ENCODE results near the gene CDH8.
"Not testable (repeated sequence)": the region's sequence is repeated elsewhere in the genome, so short reads cannot be mapped to it uniquely, and the experiment has no call there.

The CDH8 gene

DNA sequence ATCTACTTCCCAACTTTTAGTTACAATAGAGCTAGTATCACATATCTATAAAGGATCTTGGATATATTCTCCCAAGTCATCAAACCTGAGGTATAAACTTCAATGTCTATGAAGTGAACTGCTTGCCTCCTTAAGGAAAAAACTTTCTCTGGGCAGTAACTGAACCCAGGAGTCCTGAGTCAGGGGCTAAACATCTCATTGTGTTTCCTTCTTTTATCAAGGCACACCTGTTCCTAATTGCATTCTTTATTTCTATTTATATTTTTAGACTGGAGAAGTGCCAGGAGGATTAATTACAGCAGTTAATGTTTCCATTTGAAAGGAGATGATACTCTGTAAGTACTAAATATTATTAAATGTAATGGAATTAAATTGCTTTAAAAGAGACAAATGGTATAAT, 98.6 kb downstream of the CDH8 start:
- in situ Hi-C loops (cut with MboI; ENCODE audit: low sequenced_read_pairs) = no loop called here

DNA sequence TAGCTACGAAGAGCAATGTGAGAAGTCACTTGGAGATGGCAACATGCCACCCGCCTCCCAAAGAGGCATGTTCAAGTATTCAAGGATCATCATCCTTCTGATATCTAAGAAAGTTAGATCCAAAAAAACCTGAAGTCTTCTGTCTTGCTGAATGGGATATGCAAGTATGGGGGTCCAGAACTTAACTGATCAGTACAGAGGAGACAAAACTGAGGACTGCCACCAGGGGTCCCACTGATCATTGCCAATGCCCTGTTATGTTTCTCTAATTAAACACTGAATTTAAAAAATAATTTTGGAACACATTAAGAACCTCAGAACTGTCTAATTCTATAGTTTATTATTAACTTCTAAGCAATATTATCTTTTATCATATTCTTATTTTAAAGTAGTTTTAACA, 99.7 kb downstream of the CDH8 start:
- in situ Hi-C loops (cut with MboI; ENCODE audit: low sequenced_read_pairs) = no loop called here

DNA sequence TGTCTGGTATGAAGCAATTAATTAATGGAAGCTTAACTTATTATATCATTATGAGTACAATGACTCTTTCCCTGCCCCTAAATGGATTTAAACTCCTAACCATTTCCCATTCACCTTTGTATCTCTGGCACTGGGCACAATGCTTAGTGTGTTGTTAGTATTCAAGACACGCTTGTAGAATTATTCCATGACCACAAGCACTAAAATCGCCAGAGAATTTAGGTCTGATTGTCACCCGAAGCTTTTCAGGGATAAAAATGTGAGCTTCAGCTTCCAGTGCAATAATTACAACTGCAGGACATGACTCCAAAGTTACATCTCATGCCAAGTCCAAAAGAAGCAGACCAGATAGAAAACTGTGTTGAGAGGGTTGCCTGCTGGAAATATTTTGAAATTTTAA, 101.6 kb downstream of the CDH8 start:
- in situ Hi-C loops (cut with MboI; ENCODE audit: low sequenced_read_pairs) = no loop called here

DNA sequence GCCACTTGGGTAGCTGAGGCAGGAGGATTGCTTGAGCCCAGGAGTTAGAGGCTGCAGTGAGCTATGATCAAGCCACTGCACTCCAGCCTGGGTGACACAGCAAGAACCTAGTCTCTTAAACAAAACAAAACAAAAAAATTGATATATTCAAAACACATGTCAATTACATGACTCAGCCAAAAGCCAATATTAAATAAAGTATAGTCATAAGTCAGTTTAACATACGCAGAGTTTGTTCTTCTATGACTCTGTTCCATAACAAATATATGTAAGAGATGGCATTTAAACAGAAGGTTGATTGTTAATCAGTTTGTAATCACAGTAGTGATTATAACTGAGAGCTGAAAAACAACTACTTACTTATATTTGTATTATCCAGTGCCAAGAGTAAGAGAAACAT, 106.5 kb downstream of the CDH8 start:
- in situ Hi-C loops (cut with MboI; ENCODE audit: low sequenced_read_pairs) = no loop called here

DNA sequence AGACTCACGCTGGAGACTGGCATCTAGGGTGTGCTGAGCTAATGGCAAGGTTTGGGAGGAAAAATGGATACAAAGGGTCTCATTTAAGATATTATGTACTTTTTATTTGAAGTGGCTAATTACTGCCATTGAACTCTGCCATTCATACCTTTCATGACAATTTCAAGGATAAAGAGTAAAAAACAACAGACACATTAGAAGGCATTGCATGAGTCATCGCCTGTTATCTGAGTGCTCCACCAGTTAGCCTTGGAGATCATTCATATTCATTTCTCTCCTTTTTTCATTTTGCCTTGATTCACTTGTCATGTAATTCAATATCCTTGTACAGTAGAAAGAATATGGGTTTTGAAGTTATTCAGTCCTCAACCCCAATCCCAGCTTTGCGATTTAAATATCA, 109.5 kb downstream of the CDH8 start:
- in situ Hi-C loops (cut with MboI; ENCODE audit: low sequenced_read_pairs) = no loop called here

DNA sequence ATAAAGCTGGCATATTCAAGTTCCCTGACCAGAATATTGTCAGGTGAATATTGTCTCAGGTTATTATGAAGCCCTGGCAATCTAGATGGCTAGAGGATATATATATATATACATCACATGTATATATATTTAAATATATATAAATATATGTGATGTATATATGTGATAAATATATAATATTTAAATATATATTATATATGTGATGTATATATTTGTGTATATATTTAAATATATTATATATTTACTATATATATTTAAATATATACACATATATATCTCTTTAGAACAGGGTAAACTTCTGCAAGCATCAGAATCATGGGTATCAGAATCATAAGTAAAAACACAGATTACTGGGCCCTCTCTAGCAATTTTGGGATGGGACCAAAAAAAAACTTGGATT, 112.6 kb downstream of the CDH8 start:
- in situ Hi-C loops (cut with MboI; ENCODE audit: low sequenced_read_pairs) = no loop called here

DNA sequence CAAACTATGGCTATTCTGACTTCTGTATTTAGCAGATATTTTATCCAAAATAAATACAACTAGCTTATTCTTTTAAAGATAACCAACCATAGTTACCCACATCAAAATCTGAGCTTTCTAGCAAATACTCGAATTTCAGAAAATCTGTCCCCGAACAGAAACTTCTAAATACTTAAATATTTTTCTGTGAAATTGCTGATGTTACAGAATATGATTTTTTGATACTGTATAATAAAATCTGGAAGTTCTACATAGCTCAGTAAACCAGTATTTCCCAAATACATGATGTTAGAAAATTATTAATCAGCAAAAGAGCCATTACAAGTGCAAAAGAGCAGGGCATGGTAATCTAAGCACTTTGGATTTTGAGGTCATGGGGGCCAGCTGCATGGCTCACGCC, 114.9 kb downstream of the CDH8 start:
- in situ Hi-C loops (cut with MboI; ENCODE audit: low sequenced_read_pairs) = no loop called here

DNA sequence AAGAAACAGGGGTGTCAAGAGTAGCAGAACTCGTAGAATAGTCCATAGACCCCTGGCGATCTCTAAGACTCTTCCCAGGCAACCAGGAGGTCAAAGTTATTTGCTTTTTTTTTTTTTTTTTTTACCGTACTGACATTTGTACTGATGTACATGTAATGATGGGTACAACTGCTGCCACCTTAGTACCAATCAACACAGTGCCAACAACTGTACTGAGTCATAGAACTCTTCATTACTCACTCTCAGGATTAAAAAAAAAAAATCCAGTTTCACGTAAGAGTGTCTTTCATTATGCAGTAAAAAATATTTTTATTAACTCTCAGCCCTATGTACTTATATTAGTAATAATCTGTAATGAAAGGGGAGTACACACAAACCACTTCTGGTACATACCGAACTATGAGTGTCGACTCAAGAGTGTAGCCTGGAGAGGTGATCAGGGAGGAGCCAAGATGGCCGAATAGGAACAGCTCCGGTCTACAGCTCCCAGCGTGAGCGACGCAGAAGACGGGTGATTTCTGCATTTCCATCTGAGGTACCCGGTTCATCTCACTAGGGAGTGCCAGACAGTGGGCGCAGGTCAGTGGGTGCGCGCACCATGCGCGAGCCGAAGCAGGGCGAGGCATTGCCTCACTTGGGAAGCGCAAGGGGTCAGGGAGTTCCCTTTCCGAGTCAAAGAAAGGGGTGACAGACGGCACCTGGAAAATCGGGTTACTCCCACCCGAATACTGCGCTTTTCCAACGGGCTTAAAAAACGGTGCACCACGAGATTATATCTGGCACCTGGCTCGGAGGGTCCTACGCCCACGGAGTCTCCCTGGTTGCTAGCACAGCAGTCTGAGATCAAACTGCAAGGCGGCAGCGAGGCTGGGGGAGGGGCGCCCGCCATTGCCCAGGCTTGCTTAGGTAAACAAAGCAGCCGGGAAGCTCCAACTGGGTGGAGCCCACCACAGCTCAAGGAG, 118.1 kb downstream of the CDH8 start:
- in situ Hi-C loops (cut with MboI; ENCODE audit: low sequenced_read_pairs) = not testable (repeated sequence)

DNA sequence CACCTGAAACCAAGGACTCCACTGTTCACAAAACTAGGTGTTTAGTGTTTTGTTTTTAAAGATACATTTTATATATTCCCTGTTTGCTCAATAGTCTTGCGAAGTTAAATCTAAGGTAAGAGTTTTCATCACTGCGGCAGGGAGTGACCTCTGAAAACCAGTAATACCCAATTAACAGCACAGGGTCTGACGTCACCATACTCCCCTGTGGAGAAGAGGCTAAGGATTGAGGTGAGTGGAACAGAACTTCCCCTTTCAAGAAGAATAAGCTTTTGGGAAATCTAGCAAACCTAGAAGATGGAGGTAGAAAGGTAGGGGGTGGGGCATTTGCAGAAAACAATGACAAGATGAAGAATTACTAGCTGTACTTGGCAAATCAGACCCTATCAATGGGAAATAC, 120.7 kb downstream of the CDH8 start:
- in situ Hi-C loops (cut with MboI; ENCODE audit: low sequenced_read_pairs) = no loop called here

DNA sequence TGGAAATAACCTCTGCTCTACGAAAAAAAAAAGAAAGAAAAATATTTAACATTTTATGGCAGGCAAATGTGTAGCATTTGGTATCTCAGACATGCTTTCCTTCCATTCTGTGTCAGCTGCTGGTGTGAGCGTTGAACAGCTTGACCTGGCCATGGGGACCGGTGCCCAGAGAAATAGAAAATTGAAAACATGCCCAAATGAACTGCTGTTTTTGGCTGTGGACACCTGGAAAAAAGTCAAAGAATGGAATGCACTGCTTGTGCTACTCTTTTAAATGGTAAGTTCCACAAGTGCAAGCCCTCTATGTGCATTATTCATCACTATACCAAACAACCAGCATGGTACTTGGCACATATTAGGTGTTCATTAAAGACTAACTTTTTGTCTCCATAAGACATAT, 127.2 kb downstream of the CDH8 start:
- in situ Hi-C loops (cut with MboI; ENCODE audit: low sequenced_read_pairs) = no loop called here

DNA sequence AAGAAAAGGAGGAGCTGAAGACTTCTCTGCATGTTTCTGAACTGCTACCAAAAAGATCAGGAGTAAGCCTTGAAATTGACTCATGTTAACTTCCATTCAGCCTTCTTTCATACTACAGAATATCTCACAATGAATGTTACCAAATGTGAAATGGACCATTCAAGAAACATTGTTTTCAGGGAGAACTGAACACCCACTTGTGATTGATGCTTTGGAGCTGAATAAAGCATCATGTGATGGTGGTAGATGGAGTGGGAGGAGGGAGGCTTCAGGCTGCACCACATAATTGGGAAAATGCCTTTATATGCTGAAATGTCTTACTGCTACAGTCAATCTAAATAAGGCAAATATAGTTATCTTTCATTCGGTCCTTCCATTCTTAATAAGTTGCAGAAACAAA, 127.8 kb downstream of the CDH8 start:
- in situ Hi-C loops (cut with MboI; ENCODE audit: low sequenced_read_pairs) = no loop called here

DNA sequence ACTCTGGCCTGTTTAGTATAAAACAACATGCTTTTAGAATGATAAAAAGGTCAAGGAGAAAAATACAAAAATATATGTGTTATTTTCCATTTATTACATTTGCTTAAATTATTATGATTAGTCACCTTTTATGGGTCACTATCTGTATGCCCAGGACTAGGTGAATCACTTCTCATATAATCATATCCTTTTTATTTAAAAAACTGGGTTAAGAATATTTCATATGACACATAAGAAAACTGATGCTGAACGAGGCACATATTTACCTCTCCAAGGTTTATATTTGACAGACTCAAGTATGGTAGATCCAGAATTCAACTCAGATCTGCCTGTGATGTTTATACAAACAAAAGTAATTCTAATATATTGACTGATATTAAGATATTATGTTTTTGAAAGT, 134.5 kb downstream of the CDH8 start:
- in situ Hi-C loops (cut with MboI; ENCODE audit: low sequenced_read_pairs) = no loop called here

DNA sequence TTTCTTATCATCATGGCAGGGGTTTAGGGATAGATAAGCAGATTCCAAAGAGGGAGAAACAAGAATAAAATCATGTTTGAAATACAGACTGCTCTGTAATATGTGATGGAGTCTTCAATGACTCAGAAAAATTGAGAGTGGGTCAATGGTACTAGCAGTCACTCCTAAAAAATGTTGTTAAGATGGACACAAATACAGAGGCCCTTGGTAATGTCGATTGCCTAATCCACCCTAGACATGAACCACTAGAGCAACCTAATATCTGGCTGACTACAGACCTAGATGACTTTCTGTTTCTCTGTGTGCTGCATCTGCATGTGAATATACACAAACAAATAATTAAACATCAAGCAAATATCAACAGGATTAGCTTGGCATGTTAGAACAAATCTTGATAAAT, 135.8 kb downstream of the CDH8 start:
- in situ Hi-C loops (cut with MboI; ENCODE audit: low sequenced_read_pairs) = no loop called here

DNA sequence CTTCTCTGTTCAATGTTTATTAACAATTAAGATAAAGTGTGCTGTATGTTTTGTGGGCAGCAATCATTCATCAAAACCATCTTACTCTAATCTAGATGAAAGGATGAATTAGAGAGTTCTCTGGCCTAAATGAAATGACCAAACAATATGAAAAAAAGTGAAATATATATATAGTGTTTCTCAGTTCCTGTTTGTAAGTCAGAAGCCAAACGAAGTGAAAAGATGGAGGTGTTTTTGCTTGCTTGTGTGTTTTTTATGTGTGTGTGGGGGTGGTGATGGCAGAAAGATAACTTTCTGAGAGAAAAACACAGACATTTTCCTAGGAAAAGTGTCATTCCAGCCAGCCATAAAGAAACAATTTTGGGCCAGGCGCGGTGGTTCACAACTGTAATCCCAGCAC, 138.6 kb downstream of the CDH8 start:
- in situ Hi-C loops (cut with MboI; ENCODE audit: low sequenced_read_pairs) = no loop called here

DNA sequence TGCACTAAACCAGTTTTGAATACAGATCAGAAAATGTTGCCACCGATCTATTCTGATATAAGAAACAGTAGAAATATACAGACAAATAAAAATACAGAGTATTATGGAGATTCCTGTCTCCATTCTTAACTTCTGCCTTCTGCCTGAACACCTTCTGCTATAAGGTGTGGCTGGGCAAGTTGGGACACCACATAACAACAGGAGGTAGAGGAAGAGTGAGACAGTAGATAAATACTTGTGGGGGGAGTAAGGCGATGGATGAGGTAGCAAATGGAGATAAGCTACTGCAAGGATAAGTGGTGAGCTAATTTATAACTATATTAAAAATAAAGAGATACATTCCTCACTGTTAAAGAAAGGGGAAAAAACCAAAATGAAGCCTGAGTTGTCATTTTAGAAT, 143.7 kb downstream of the CDH8 start:
- in situ Hi-C loops (cut with MboI; ENCODE audit: low sequenced_read_pairs) = no loop called here

DNA sequence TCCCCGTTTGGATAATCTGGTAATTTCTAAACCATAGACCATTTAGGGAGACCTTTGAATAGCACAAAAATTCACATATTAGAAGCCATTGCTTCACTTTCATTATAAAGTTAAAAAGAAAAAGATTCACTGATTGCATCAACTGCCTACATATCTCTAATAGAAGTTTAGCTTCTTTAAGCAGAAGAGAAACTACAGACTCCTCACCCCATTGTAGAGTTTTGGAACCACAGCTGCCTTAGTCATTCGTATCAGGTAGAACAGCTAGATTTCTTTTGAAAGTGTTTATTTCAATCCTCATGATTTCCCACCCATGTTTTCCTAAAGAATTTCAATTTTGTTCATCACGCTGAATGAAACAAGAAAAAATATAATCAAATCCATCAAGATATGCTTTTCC, 144.8 kb downstream of the CDH8 start:
- in situ Hi-C loops (cut with MboI; ENCODE audit: low sequenced_read_pairs) = no loop called here

DNA sequence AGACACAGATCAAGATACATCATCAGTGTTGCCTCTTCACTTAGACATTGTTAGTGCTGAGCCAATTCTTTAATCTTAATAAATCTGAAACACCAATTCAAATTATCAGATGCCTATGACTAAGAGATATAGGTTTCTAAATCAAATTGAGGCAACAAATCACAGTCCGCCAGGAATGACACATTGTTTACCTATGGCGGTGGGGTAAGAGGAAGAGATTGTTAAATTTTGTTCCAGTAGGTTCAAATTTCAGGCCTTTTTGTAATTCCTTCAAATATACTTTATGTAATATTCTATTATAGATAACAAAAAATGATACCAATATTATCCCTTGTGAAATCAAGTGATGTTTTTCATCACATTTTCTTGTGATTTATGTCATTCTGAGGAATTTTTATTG, 145.9 kb downstream of the CDH8 start:
- in situ Hi-C loops (cut with MboI; ENCODE audit: low sequenced_read_pairs) = no loop called here

DNA sequence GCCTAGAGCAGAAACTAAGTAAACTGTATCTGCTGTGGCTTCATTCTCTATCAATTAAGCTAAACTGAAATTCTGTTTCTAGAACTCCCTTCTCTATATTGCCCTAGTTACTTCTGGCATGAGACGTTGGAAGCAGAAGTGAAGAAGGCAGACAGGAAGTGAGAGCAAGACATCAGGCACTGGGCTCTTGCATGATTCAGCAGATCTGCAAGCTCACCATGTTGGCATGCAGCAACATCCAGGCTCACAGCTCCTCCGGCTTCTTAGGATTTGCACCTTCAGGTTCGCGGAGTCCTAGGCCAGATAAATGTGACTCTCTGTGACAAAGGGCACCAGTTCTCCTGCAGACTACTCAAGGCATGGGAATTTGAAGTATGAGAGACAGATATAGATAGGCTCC, 148.3 kb downstream of the CDH8 start:
- in situ Hi-C loops (cut with MboI; ENCODE audit: low sequenced_read_pairs) = no loop called here

DNA sequence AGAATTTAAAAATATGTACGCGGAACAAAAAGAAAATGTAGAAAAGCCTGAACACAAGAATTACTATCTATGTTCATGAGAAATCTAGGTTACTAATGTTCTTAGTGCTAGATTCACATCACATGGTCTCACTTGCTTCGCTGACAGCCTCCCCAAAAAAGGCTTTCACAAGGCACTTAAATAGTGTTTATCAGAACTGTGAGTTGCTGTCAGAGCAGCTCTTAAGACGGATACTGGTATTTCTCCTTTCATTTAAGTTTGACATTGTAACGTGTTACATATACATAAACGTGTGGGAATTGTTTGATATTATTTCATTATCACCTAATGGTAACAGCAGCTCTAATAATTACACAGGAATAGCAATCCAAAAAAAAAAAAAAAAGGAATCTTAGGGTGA, 150.9 kb downstream of the CDH8 start:
- in situ Hi-C loops (cut with MboI; ENCODE audit: low sequenced_read_pairs) = no loop called here

DNA sequence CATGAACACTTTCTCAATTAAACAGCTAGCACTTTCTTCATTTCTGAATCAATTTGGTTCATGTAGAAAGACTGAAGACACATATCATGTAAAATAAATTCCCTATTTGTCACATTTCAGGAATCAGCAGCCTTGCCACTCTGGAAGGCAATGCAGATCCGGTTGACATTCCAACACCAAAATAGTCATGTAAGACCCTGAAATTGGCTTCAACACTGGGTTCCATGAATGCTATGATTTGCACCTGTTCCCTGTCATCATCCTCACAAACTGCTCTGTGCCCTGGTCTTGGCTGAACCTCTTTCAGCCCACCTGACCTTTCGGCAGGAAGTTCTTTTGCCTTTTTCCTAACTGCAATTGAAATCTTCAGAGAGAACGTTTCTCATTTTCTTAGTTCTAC, 156.9 kb downstream of the CDH8 start:
- in situ Hi-C loops (cut with MboI; ENCODE audit: low sequenced_read_pairs) = no loop called here

DNA sequence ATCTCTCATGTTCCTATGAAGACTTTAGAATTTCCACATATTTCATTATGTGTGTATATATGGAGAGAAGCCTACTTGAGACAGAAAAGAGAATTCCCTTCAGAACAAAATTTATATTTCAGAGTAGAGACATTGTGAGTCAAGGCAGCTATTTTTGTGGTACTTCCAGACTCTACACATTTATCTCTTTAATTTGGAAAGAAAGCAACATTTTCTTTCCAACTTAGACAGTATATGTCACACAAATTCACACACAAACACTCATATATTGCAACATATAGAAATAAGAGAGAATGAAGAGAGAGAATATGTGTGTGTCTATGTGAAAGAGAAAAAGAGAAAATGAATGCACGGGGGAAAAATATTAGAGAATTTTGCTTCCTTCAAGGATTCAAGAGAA, 158.8 kb downstream of the CDH8 start:
- in situ Hi-C loops (cut with MboI; ENCODE audit: low sequenced_read_pairs) = no loop called here

DNA sequence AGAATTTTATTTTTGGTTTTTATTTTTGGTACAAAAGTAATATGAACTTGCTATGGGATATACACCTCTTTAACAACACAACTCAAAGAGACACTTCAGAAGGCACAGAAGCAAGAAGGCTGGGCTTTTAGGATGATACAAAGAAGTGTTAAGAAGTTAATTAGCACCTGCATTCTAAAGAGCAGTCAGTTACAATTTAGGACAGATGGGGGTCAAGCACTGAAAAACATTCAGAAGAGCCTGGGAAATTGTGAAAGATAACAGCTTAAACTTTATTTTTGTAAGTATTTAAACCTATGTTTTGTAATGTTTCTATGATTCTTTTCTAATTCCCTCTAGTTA, 163.5 kb downstream of the CDH8 start:
- in situ Hi-C loops (cut with MboI; ENCODE audit: low sequenced_read_pairs) = no loop called here

Measured in HL-60/S4 treated with phorbol 12-myristate 13-acetate at 8.2 ng/mL for 4 days and 3 days (cell line).